Esophagus (tissue), 2 donors: ENCODE data around the gene SCART1. TPM values are rescaled to one million over a fixed set of nuclear protein-coding genes. Genes with fewer than 3 reads are reported as not detected.
"Not testable (repeated sequence)": the region's sequence is repeated elsewhere in the genome, so short reads cannot be mapped to it uniquely, and the experiment has no call there.

Source experiments
- H3K27ac ChIP-seq, 2 donors: one replicate each; pipeline ENCODE4 v1.5.1; 2013; ENCODE audit warnings: low read depth in 2 of 2, mild to moderate bottlenecking in 2 of 2, inconsistent platforms in 1 of 2, low read length in 1 of 2, moderate library complexity in 1 of 2
- H3K27me3 ChIP-seq, 2 donors: one replicate each; pipeline ENCODE4 v1.6.1; 2013; ENCODE audit warnings: low read length in 2 of 2, control low read depth in 1 of 2, mild to moderate bottlenecking in 1 of 2; ENCODE audit not compliant: insufficient read depth in 2 of 2, control insufficient read depth in 1 of 2
- H3K36me3 ChIP-seq, 2 donors: one replicate each; pipeline ENCODE4 v1.6.1; 2013; ENCODE audit warnings: low read length in 1 of 2; ENCODE audit not compliant: control insufficient read depth in 2 of 2, insufficient read depth in 2 of 2
- H3K4me1 ChIP-seq, 2 donors: one replicate each; pipeline ENCODE4 v1.6.1; 2013; ENCODE audit warnings: low read length in 1 of 2; ENCODE audit not compliant: control insufficient read depth in 2 of 2, insufficient read depth in 2 of 2
- H3K4me3 ChIP-seq, 2 donors: one replicate each; pipeline ENCODE4 v1.5.1; 2013; ENCODE audit warnings: low read length in 2 of 2, mild to moderate bottlenecking in 2 of 2, low read depth in 1 of 2, moderate library complexity in 1 of 2
- H3K9me3 ChIP-seq, 2 donors: one replicate each; pipeline ENCODE4 v1.6.1; 2013; ENCODE audit warnings: mild to moderate bottlenecking in 2 of 2, low read depth in 1 of 2, low read length in 1 of 2, moderate library complexity in 1 of 2; ENCODE audit not compliant: control insufficient read depth in 2 of 2, insufficient read depth in 1 of 2
- WGBS, 2 donors: extraction: QIAGEN DNeasy Blood & Tissue Kit; methylation state at CpG; one replicate each; pipeline ENCODE4 v1.1.7; 2013; 5-methylcytosine and 5-hydroxymethylcytosine counted together
- polyA plus RNA-seq, 2 donors: library from polyadenylated mRNA; stranded (reverse); fragments of 200-250 nt; gene quantifications; one replicate each; pipeline ENCODE4 v1.2.3, GENCODE V29; 2013
- donor health status: healthy with polysubstance abuse.
- donor health status: Bipolar disorder and iron deficiency.

Gene SCART1
- polyA plus RNA-seq, 2 donors: 0.31 to 0.90 TPM

- peaks cover 0 to 6% of the 10 kb centered on the region in 2 donors for H3K9me3 ChIP-seq
- no peaks in the 10 kb centered on the region for H3K4me1 ChIP-seq
- H3K27me3 ChIP-seq: no peaks in the 10 kb centered on the region
- peaks cover 0 to 4% of the 10 kb centered on the region in 2 donors for H3K36me3 ChIP-seq
- H3K4me3 ChIP-seq: no peak overlapping the region
- WGBS, 2 donors: 83% methylated on average over 11 to 12 of the region's 12 CpGs
- no peak overlapping the region for H3K27ac ChIP-seq
Measured at GRCh38 chr10:133481086-133481643, 27.4 kb downstream of the SCART1 start.

- Histone ChIP-seq H3K27me3 (no peaks in the 10 kb centered on the region), H3K9me3 (peaks cover 3 to 4% of the 10 kb centered on the region in 2 donors), H3K36me3 (peaks cover 0 to 4% of the 10 kb centered on the region in 2 donors), H3K27ac (no peak overlapping the region), H3K4me1 (no peaks in the 10 kb centered on the region), H3K4me3 (no peak overlapping the region)
- WGBS, 2 donors: 84% methylated on average over 10 of the region's 10 CpGs
Measured at GRCh38 chr10:133481657-133482056, 27.9 kb downstream of the SCART1 start.

DNA sequence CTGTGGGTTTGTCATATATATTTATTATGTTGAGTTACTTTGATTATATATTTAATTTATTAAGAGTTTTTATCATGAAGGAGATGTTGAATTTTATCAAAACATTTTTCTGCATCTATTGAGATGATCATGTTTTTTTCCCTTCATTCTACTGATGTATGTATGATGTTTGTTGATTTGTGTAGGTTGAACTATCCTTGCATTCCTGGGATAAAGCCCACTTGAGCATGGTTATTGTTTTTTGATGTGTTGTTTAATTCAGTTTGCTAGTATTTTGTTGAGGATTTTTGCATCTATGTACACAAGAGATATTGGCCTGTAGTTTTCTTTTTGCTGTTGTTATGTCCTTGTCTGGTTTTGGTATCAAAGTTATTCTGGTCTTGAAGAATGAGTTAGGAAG lies 31.1 kb downstream of the SCART1 start:
- H3K9me3 ChIP-seq: peaks cover 7% of the 10 kb centered on the region in 2 donors
- peaks cover 0 to 7% of the 10 kb centered on the region in 2 donors for H3K36me3 ChIP-seq
- no peaks in the 10 kb centered on the region for H3K4me1 ChIP-seq
- H3K27me3 ChIP-seq: no peaks in the 10 kb centered on the region
- no peak overlapping the region for H3K4me3 ChIP-seq
- H3K27ac ChIP-seq: no peak overlapping the region

DNA sequence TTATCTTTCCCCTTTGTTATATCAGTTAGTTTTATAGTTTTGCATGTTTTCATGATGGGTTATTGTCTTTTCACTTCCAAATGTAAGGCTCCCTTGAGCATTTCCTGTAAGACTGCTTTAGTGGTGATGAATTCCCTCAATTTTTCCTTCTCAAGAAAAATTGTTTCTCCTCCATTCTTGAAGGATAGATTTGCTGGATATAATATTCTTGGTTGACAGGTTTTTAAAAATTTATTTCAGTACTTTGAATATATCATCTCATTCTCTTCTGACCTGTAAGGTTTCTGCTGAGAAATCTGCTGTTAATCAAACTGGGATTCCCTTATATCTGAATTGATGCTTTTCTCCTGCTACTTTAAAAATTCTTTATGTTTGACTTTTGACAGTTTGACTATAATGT lies 33.3 kb downstream of the SCART1 start:
- Histone ChIP-seq H3K36me3 (peaks cover 0 to 3% of the 10 kb centered on the region in 2 donors), H3K9me3 (peaks cover 5 to 7% of the 10 kb centered on the region in 2 donors), H3K4me1 (no peaks in the 10 kb centered on the region), H3K27ac (no peak overlapping the region), H3K4me3 (no peak overlapping the region), H3K27me3 (no peaks in the 10 kb centered on the region)

GRCh38 chr10:133488354-133488753 lies 34.6 kb downstream of the SCART1 start:
- Histone ChIP-seq H3K36me3 (peaks cover 0 to 3% of the 10 kb centered on the region in 2 donors), H3K27me3 (no peaks in the 10 kb centered on the region), H3K4me3 (no peak overlapping the region), H3K9me3 (peaks cover 5 to 7% of the 10 kb centered on the region in 2 donors), H3K4me1 (no peaks in the 10 kb centered on the region), H3K27ac (no peak overlapping the region)

GRCh38 chr10:133489816-133490588 lies 36.3 kb downstream of the SCART1 start:
- Histone ChIP-seq H3K27me3 (no peaks in the 10 kb centered on the region), H3K27ac (no peak overlapping the region), H3K4me3 (no peak overlapping the region), H3K9me3 (peaks cover 3 to 7% of the 10 kb centered on the region in 2 donors), H3K4me1 (no peaks in the 10 kb centered on the region), H3K36me3 (peaks cover 0 to 3% of the 10 kb centered on the region in 2 donors)
- WGBS, 2 donors: 47 to 52% methylated on average over 2 of the region's 2 CpGs

DNA sequence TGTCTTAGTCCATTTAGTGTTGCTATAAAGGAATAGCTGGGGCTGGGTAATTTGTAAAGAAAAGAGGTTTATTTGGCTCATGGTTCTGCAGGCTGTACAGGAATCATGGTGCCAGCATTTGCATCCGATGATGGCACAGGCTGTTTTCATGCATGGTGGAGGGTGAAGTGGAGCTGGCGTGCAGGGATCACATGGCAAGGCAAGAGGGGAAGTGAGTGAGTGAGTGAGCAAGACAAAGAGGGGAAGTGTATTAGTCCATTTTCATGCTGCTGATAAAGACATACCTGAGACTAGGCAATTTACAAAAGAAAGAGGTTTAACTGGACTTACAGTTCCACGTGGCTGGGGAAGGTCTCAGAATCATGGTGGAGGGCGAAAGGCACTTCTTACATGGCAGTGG lies 39.8 kb downstream of the SCART1 start:
- not testable (repeated sequence) for H3K4me1 ChIP-seq, H3K36me3 ChIP-seq, H3K4me3 ChIP-seq, H3K27ac ChIP-seq, H3K9me3 ChIP-seq, H3K27me3 ChIP-seq
- WGBS, 2 donors: 76 to 77% methylated on average over 4 of the region's 4 CpGs

DNA sequence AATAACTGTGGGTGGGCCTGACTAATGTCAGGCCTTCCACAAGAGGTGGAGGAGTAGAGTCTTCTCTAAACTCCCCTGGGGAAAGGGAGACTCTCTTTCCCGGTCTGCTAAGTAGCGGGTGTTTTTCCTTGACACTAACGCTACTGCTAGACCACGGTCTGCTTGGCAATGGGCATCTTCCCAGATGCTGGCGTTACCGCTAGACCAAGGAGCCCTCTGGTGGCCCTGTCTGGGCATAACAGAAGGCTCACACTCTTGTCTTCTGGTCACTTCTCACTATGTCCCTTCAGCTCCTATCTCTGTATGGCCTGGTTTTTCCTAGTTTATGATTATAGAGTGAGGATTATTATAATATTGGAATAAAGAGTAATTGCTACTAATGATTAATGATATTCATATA lies 43.6 kb downstream of the SCART1 start:
- H3K4me1 ChIP-seq, H3K27me3 ChIP-seq, H3K4me3 ChIP-seq, H3K9me3 ChIP-seq, H3K27ac ChIP-seq, H3K36me3 ChIP-seq: not testable (repeated sequence)
- WGBS, 2 donors: 55 to 62% methylated on average over 6 of the region's 6 CpGs

GRCh38 chr10:133499176-133499575 lies 45.4 kb downstream of the SCART1 start:
- WGBS, 2 donors: 52 to 69% methylated on average over 1 of the region's 1 CpG
- not testable (repeated sequence) for H3K9me3 ChIP-seq, H3K4me3 ChIP-seq, H3K27ac ChIP-seq, H3K27me3 ChIP-seq, H3K36me3 ChIP-seq, H3K4me1 ChIP-seq

DNA sequence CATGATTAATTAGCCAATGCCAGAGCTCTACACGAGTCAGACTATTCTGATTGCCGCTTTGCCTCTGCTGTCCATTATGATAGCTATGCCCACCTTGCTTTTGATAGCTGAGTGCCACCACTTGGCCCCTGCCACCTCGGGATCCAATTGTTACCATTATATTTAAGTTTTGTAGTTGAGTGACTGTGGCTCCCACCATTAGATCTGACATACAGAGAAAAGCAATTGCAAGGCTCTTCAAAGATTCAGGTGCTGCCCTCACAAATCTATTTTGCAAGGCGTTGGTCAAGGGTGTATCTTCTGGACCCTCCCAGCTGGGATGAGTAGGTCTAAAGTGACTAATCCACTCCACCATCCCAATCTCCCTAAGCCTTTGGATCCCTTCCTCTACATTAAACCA lies 47.2 kb downstream of the SCART1 start:
- not testable (repeated sequence) for H3K9me3 ChIP-seq, H3K4me3 ChIP-seq, H3K27ac ChIP-seq, H3K36me3 ChIP-seq, H3K4me1 ChIP-seq, H3K27me3 ChIP-seq
- 61 to 65% methylated on average over 4 of the region's 4 CpGs for WGBS, 2 donors
